ENCODE results near the gene PPFIA1. TPM values are rescaled to one million over a fixed set of nuclear protein-coding genes. Genes with fewer than 3 reads are reported as not detected.
"Not testable (repeated sequence)": the region's sequence is repeated elsewhere in the genome, so short reads cannot be mapped to it uniquely, and the experiment has no call there.

The PPFIA1 gene
- total RNA-seq, 1 donor from 2014 or later, result 37.9 TPM

- DNase-seq (ENCODE audit: low spot score in 2 of 2) (no peak), FAIRE-seq (no peak)
Measured at GRCh38 chr11:70292863-70293262, 22.4 kb downstream of the PPFIA1 start.

GRCh38 chr11:70295166-70295565 is 24.7 kb downstream of the PPFIA1 start:
- DNase-seq (ENCODE audit: low spot score in 2 of 2); FAIRE-seq: not testable (repeated sequence)

GRCh38 chr11:70296681-70297080 is 26.2 kb downstream of the PPFIA1 start:
- DNase-seq (ENCODE audit: low spot score in 2 of 2) (no peak), FAIRE-seq (no peak)

GRCh38 chr11:70297341-70297740 is 26.9 kb downstream of the PPFIA1 start:
- no peak for DNase-seq (ENCODE audit: low spot score in 2 of 2)
- FAIRE-seq, result no peak

- no peak for DNase-seq (ENCODE audit: low spot score in 2 of 2)
- FAIRE-seq, result no peak
Measured at GRCh38 chr11:70298243-70298915, 27.9 kb downstream of the PPFIA1 start.

- DNase-seq (ENCODE audit: low spot score in 2 of 2) (no peak), FAIRE-seq (no peak)
Measured at GRCh38 chr11:70299636-70300035, 29.1 kb downstream of the PPFIA1 start.

- no peak for FAIRE-seq
Measured at GRCh38 chr11:70301191-70301590, 30.7 kb downstream of the PPFIA1 start.

GRCh38 chr11:70301721-70302418 is 31.4 kb downstream of the PPFIA1 start:
- DNase-seq (ENCODE audit: low spot score in 2 of 2) (no peak), FAIRE-seq (no peak)

More at GRCh38 chr11:70301191-70301590, 30.7 kb downstream of the PPFIA1 start:
- DNase-seq (ENCODE audit: low spot score in 2 of 2), result no peak

- DNase-seq (ENCODE audit: low spot score in 2 of 2) (no peak), FAIRE-seq (no peak)
Measured at GRCh38 chr11:70302419-70302752, 31.9 kb downstream of the PPFIA1 start.

GRCh38 chr11:70303070-70303469 is 32.6 kb downstream of the PPFIA1 start:
- FAIRE-seq, result no peak
- DNase-seq (ENCODE audit: low spot score in 2 of 2), result no peak

- FAIRE-seq (no peak), DNase-seq (ENCODE audit: low spot score in 2 of 2) (no peak)
Measured at GRCh38 chr11:70304208-70304603, 33.7 kb downstream of the PPFIA1 start.

GRCh38 chr11:70305501-70305900 is 35.0 kb downstream of the PPFIA1 start:
- DNase-seq (ENCODE audit: low spot score in 2 of 2) (no peak), FAIRE-seq (no peak)

- DNase-seq (ENCODE audit: low spot score in 2 of 2), result no peak
- FAIRE-seq, result no peak
Measured at GRCh38 chr11:70306586-70307033, 36.1 kb downstream of the PPFIA1 start.

GRCh38 chr11:70307176-70307575 is 36.7 kb downstream of the PPFIA1 start:
- FAIRE-seq (no peak), DNase-seq (ENCODE audit: low spot score in 2 of 2) (no peak)

- no peak for FAIRE-seq
- DNase-seq (ENCODE audit: low spot score in 2 of 2), result no peak
Measured at GRCh38 chr11:70311616-70312015, 41.1 kb downstream of the PPFIA1 start.

- FAIRE-seq, result no peak
Measured at GRCh38 chr11:70312401-70313357, 42.2 kb downstream of the PPFIA1 start.

GRCh38 chr11:70313945-70314344 is 43.5 kb downstream of the PPFIA1 start:
- no peak for DNase-seq (ENCODE audit: low spot score in 2 of 2)
- FAIRE-seq, result no peak

More at GRCh38 chr11:70312401-70313357, 42.2 kb downstream of the PPFIA1 start:
- DNase-seq (ENCODE audit: low spot score in 2 of 2), result no peak

GRCh38 chr11:70314730-70315129 is 44.2 kb downstream of the PPFIA1 start:
- FAIRE-seq, result no peak

GRCh38 chr11:70315716-70316115 is 45.2 kb downstream of the PPFIA1 start:
- no peak for FAIRE-seq

More at GRCh38 chr11:70314730-70315129, 44.2 kb downstream of the PPFIA1 start:
- no peak for DNase-seq (ENCODE audit: low spot score in 2 of 2)

GRCh38 chr11:70317581-70318305 is 47.3 kb downstream of the PPFIA1 start:
- FAIRE-seq, result no peak
- DNase-seq (ENCODE audit: low spot score in 2 of 2), result no peak

More at GRCh38 chr11:70315716-70316115, 45.2 kb downstream of the PPFIA1 start:
- DNase-seq (ENCODE audit: low spot score in 2 of 2), result no peak

Measured in frontal cortex (tissue), 4 donors.